Lower lobe of right lung (tissue), 2 donors: Measurements from ENCODE around the gene BANF1. TPM values are rescaled to one million over a fixed set of nuclear protein-coding genes. Genes with fewer than 3 reads are reported as not detected.

Experiments used
- ATAC-seq, 2 donors: fragments of 200-7000 bp; cut with Tn5 transposase; one replicate each; pipeline ENCODE4 v1.9.1; 2020 to 2022; ENCODE audit warnings: mild to moderate bottlenecking in 2 of 2, moderate library complexity in 2 of 2
- DNase-seq: peaks from one replicate; pipeline ENCODE4 v3.0.0-alpha.2; 2020
- H3K27ac ChIP-seq: fragments of 200-600 bp; one replicate; pipeline ENCODE4 v1.8.0; 2022
- H3K27me3 ChIP-seq: fragments of 200-600 bp; one replicate; pipeline ENCODE4 v1.8.0; 2022; ENCODE audit warnings: low read depth
- H3K36me3 ChIP-seq: fragments of 200-600 bp; one replicate; pipeline ENCODE4 v1.8.0; 2022; ENCODE audit warnings: mild to moderate bottlenecking
- H3K4me1 ChIP-seq: fragments of 200-600 bp; one replicate; pipeline ENCODE4 v1.8.0; 2022
- H3K4me3 ChIP-seq: fragments of 200-600 bp; one replicate; pipeline ENCODE4 v1.8.0; 2022; ENCODE audit warnings: mild to moderate bottlenecking
- H3K9me3 ChIP-seq: fragments of 200-600 bp; one replicate; pipeline ENCODE4 v1.8.0; 2022
- intact Hi-C: fragments of 100-400 bp; cut with DNase I; formaldehyde crosslinking; loops from one replicate; pipeline ENCODE4 v1.11.0; 2022
- total RNA-seq: library from RNA; stranded (reverse); fragmentation: NEBNext Ultra II Directional; extraction: Animal tissue kit (Norgen Biotek cat#: 25700); gene quantifications from one replicate; pipeline ENCODE4 v1.2.1, GENCODE V29; 2021
- TF ChIP-seq, protein P1 (sequence below): fragments of 200-600 bp; IDR thresholded peaks from one replicate; pipeline ENCODE4 v1.8.0; 2022; ENCODE audit warnings: antibody characterized with exemption, mild to moderate bottlenecking
- donor health status: DM: no; HTN: yes; CAD: no; lungs with severe emphysema.

Gene BANF1
- total RNA-seq, 1 donor from 2014 or later: 156 TPM

DNA sequence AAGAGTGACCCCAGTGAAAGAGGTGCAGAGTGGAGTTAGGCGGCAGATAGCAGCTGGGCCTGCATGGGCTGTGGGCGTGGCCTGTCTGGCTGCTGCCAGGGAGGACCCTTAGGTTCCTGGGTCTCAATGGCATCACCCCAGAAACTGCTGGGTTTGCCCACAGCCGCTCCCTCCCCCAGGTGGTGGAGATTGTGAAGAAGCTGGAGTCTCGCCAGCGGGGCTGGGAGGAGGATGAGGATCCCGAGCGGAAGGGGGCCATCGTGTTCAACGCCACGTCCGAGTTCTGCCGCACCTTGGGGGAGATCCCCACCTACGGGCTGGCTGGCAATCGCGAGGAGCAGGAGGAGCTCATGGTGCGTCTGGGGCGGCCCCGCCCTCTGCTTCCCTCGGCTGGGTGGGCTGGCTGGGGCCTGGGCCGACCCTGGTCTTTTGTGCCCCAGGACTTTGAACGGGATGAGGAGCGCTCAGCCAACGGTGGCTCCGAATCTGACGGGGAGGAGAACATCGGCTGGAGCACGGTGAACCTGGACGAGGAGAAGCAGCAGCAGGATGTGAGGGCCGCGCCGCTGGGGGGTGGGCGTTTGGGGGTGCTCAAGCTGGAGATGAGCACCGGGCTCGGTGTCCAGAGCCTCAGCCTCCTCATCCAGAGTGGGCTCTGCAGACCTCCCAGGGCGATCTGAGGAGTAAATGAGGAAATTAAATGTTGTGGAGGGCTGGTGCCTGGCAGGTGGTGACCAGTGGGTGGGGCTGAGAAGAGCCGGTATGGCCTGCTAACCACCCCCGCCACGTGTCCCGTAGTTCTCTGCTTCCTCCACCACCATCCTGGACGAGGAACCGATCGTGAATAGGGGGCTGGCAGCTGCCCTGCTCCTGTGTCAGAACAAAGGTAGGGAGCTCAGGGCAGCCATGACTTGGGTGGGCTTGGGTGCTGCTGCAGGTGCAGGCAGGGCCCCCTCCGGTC is 25.8 kb upstream of the BANF1 start:
- DNase-seq (no peak), ATAC-seq (peak in 1 of 2 donors; percentile 4)
- TF ChIP-seq, protein P1, sequence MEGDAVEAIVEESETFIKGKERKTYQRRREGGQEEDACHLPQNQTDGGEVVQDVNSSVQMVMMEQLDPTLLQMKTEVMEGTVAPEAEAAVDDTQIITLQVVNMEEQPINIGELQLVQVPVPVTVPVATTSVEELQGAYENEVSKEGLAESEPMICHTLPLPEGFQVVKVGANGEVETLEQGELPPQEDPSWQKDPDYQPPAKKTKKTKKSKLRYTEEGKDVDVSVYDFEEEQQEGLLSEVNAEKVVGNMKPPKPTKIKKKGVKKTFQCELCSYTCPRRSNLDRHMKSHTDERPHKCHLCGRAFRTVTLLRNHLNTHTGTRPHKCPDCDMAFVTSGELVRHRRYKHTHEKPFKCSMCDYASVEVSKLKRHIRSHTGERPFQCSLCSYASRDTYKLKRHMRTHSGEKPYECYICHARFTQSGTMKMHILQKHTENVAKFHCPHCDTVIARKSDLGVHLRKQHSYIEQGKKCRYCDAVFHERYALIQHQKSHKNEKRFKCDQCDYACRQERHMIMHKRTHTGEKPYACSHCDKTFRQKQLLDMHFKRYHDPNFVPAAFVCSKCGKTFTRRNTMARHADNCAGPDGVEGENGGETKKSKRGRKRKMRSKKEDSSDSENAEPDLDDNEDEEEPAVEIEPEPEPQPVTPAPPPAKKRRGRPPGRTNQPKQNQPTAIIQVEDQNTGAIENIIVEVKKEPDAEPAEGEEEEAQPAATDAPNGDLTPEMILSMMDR: no peak
- H3K4me1 ChIP-seq: no peaks in the 10 kb centered on the region
- no peaks in the 10 kb centered on the region for H3K9me3 ChIP-seq
- peaks cover 70% of the 10 kb centered on the region for H3K36me3 ChIP-seq
- H3K4me3 ChIP-seq: no peak overlapping the region
- H3K27me3 ChIP-seq: no peaks in the 10 kb centered on the region
- intact Hi-C loops: no loop called here
- H3K27ac ChIP-seq: no peak overlapping the region

DNA sequence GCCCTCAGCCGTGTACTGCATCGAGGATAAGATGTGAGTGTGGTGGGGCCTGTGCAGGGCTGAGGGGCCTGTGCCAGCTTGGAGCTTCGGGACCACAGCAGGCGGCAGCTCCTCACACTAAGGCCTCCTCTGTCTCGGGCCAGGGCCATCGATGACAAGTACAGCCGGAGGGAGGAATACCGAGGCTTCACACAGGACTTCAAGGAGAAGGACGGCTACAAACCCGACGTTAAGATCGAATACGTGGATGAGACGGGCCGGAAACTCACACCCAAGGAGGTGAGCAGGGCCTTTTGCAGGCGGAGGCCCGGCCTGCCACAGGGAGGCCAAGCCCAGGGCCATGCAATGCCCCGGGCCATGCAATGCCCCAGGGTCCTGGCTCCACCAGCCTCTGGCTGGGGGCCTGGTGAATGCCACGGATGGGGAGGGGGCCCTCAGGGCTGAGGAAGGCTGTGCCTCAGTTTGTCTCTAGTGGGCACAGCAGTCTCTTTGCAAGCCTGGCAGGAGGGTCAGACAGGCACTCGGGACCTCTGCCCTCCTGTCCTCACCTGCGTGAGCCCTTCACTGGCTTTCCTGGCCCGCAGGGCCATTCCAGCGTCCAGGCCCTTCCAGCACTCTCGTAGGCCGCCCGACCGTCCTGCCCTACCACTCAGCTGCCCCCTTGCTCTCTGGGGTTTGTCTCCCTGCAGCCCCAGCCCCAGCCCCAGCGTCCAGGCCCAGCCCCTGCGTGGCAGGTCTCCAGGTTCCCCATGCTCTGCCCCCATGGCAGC is 24.5 kb upstream of the BANF1 start:
- Histone ChIP-seq H3K36me3 (peaks cover 59% of the 10 kb centered on the region), H3K4me1 (no peaks in the 10 kb centered on the region), H3K27me3 (no peaks in the 10 kb centered on the region), H3K27ac (no peak overlapping the region), H3K4me3 (no peak overlapping the region), H3K9me3 (no peaks in the 10 kb centered on the region)
- TF ChIP-seq, protein P1: no peak
- DNase-seq: no peak
- intact Hi-C loops: no loop called here
- no peak for ATAC-seq

DNA sequence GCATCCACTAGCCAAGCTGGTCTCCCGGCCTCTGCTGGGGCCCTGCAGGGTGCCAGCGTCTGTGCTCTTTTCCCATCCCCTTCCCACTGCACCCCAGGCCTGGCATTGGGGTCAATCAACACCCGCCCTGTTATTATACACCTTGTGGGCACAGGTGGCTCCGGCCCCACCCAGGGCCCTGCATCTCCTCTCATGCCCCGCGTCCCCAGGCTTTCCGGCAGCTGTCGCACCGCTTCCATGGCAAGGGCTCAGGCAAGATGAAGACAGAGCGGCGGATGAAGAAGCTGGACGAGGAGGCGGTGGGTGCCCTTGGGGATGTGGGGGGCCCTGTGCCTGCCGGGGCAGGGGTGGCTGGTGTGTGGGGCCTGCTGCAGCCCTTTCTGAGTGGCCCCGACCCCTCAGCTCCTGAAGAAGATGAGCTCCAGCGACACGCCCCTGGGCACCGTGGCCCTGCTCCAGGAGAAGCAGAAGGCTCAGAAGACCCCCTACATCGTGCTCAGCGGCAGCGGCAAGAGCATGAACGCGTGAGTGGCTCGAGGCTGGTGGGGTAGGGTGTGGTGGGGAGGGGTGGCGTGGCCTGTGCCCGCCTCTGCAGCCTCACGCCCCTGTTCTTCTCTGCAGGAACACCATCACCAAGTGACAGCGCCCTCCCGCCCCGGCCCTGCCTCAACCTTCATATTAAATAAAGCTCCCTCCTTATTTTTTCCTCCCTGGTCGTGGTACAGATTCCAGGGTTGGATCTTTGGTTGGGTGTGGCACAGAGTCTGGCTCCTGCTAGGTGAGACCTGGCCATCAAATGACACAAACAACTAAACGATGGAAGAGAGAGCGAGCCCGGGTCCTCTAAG is 23.7 kb upstream of the BANF1 start:
- Histone ChIP-seq H3K4me1 (no peaks in the 10 kb centered on the region), H3K27me3 (no peaks in the 10 kb centered on the region), H3K4me3 (no peak overlapping the region), H3K36me3 (peaks cover 52% of the 10 kb centered on the region), H3K9me3 (no peaks in the 10 kb centered on the region), H3K27ac (no peak overlapping the region)
- intact Hi-C loops: no loop called here
- no peak for DNase-seq
- ATAC-seq: no peak
- TF ChIP-seq, protein P1: no peak

DNA sequence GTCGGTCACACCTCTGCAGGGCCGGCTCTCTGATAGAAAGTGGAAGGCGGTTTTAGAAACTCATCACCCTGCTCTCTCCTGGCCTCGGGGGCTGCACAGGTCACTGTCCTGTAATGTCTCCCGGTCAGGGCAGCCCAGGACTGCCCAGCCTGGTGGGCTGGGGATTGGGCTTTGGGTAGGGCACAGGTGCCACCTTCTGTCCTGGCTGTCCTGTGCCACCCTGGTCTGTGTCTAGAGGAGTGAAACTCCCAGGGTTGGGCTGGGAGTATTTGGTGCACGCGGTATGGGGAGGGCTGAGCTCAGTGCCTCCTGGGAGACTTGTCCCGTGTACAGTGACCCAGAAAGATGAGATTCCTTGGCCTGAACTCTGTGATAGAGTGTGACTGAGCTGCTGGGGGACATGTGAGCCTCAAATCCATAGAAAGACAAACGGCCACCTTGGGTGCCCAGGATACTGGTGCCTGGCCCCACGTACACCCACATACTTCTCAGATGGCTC is 23.0 kb upstream of the BANF1 start:
- Histone ChIP-seq H3K4me3 (no peak overlapping the region), H3K36me3 (peaks cover 47% of the 10 kb centered on the region), H3K27ac (no peak overlapping the region), H3K9me3 (no peaks in the 10 kb centered on the region), H3K27me3 (no peaks in the 10 kb centered on the region), H3K4me1 (no peaks in the 10 kb centered on the region)
- peak in 1 of 2 donors; percentile 3 for ATAC-seq
- intact Hi-C loops: no loop called here
- TF ChIP-seq, protein P1: no peak
- no peak for DNase-seq
